GM18507 (cell line): ENCODE data around the gene PIK3CA.
"Not testable (repeated sequence)": the region's sequence is repeated elsewhere in the genome, so short reads cannot be mapped to it uniquely, and the experiment has no call there.

Source experiments
- DNase-seq: peaks from one replicate; pipeline ENCODE4 v3.0.0; 2011; ENCODE audit warnings: low read depth; ENCODE audit not compliant: insufficient read length; ENCODE audit errors: extremely low spot score
- FAIRE-seq: peaks from 2 replicates; lab custom pipeline; 2011; peaks lifted over from hg19 to GRCh38; lab: Jason Lieb, UNC

PIK3CA gene

DNA sequence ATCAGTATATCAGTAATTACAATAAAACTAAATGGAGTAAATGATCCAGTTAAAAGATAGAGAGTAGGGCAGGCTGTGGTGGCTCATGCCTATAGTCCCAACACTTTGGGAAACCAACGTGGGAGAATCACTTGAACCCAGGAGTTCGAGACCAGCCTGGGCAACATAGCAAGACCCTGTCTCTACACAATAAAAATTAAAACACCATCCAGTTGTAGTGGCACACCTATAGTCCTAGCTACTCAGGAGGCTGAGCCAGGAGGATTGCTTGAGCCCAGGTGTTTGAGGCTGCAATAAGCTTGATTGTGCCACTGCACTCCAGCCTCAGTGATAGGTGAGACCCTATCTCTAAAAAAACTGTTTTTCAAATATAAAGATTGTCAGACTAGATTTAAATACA is 108.7 kb downstream of the PIK3CA start:
- FAIRE-seq, result no peak

DNA sequence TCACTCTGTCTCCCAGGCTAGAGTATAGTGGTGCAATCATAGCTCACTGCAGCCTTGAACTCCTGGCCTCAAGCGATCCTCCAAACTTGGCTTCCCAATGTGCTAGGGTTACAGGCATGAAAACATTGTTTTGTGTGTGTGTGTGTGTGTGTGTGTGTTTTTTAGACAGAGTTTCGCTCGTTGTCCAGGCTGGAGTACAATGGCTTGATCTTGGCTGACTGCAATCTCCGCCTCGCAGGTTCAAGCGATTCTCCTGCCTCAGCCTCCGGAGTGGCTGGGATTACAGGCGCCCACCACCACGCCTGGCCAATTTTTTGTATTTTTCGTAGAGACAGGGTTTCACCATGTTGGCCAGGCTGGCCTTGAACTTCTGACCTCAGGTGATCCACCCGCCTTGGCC is 109.6 kb downstream of the PIK3CA start:
- not testable (repeated sequence) for FAIRE-seq, DNase-seq

More for the DNA sequence above, 108.7 kb downstream of the PIK3CA start:
- DNase-seq, result no peak

- DNase-seq (no peak), FAIRE-seq (no peak)
Measured at GRCh38 chr3:179258820-179259219, 110.7 kb downstream of the PIK3CA start.

GRCh38 chr3:179259959-179260756 is 112.0 kb downstream of the PIK3CA start:
- not testable (repeated sequence) for FAIRE-seq

DNA sequence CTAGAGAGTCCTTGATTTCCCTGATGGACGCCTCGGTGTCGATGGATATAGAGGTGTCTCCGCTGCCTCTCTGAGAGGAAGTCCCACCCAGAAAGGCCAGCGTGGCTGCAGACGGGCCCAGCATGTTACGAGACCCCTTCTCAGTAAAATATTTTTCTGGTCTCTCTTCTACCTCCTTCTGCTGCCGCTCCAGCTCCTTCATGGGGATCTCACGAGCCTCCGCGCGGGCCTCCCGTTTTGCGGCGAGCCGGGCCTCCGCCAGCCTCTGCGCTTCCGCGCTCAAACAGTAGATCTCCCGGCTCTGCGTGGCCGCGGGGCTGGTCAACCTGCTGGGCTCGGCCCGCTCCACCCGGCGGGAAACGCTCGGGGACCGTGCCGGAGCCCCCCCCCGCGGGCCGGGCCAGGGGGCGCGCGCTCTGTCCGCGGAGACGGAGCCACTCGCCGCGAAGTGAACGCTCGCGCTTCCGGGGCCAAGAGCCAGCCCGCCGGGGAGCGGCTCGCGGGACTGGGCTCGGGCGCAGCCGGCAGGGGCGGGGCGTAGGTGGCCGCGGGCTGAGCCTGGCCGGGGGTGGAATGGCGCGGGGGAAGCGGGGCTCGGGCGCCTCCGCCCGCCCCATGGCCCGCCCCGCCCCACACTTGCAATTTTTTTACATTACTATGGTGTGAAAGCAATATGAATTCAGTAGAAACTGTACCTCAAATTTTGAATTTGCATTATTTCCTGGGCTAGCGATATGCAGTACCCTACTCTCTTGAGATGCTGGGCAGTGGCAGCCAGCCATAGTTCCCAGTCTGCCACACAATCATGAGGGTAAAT is 113.0 kb downstream of the PIK3CA start:
- FAIRE-seq, result peak; percentile 45
- DNase-seq, result peak; percentile 72

More at GRCh38 chr3:179259959-179260756, 112.0 kb downstream of the PIK3CA start:
- not testable (repeated sequence) for DNase-seq

- FAIRE-seq (no peak), DNase-seq (no peak)
Measured at GRCh38 chr3:179263134-179263533, 115.0 kb downstream of the PIK3CA start.

GRCh38 chr3:179264449-179264848 is 116.3 kb downstream of the PIK3CA start:
- DNase-seq, result no peak
- no peak for FAIRE-seq

GRCh38 chr3:179265092-179265491 is 116.9 kb downstream of the PIK3CA start:
- FAIRE-seq, result no peak
- DNase-seq, result no peak

- DNase-seq, result no peak
- no peak for FAIRE-seq
Measured at GRCh38 chr3:179265875-179266274, 117.7 kb downstream of the PIK3CA start.

DNA sequence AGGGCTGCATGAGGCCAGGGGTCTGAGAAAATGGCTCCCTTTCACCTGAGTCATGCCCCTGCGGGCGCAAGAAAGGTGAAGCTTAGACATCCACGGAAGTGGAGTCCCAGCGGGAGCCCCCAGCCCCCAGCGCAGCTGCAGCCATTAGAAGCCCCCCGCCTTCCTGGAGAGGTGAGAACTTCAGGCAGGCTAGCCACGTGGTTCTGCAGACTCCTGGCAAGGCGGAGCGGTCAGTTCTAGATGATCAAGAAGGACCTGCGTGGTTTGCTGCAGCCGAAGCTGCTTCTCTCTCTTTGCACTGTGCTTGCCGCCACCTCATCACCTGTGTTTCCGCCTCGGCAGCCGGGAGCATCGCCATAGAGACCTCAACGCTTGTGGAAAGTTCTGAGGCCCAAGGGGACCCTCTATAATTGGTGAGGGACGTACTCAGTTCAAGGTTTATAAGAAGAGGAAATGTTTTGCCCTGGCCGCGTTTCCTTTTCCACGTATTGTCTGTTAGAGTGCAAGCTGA is 118.6 kb downstream of the PIK3CA start:
- no peak for FAIRE-seq
- DNase-seq, result no peak

DNA sequence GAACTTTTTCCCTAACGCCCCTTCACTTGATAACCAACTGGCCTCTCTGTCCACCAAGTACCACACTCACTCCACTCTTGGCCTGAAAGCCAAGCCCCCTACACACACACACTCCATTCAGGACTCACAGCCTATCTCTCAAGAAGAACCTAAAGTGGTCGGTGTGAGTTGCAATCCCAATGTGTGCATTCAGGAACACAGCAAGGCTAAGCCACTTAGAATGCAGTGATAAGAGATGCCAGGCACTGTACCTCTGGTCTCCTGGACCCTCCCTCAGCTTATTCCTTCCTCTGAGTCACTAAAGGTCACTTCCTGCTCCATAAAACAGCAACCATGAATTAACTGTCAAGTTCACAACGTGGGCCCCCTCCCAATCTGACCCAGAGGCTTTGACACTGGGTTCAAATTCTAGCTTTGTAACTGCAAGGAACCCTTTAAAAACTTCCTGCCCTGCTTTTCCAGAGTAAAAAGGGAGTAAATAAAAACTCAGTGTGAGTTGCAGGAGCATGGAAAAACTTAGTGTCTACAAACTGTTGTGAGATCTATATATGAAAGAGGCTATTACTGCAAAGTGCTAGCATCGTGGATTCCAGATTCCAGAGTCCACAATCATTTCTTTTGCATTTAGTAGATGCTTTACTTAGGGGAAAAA is 120.4 kb downstream of the PIK3CA start:
- no peak for FAIRE-seq
- DNase-seq, result no peak

- no peak for FAIRE-seq
- no peak for DNase-seq
Measured at GRCh38 chr3:179269152-179269707, 121.1 kb downstream of the PIK3CA start.

GRCh38 chr3:179272385-179272784 is 124.2 kb downstream of the PIK3CA start:
- FAIRE-seq, result no peak
- no peak for DNase-seq

DNA sequence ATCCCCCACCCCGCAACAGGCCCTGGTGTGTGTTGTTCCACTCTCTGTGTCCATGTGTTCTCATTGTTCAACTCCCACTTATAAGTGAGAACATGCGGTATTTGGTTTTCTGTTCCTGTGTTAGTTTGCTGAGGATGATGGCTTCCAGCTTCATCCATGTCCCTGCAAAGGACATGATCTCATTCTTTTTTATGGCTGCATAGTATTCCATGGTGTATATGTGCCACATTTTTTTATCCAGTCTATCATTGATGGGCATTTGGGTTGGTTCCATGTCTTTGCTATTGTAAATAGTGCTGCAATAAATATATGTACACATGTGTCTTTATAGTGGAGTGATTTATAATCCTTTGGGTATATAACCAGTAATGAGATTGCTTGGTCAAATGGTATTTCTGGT is 126.3 kb downstream of the PIK3CA start:
- DNase-seq, FAIRE-seq: not testable (repeated sequence)

- DNase-seq, result no peak
- no peak for FAIRE-seq
Measured at GRCh38 chr3:179276001-179276400, 127.8 kb downstream of the PIK3CA start.

DNA sequence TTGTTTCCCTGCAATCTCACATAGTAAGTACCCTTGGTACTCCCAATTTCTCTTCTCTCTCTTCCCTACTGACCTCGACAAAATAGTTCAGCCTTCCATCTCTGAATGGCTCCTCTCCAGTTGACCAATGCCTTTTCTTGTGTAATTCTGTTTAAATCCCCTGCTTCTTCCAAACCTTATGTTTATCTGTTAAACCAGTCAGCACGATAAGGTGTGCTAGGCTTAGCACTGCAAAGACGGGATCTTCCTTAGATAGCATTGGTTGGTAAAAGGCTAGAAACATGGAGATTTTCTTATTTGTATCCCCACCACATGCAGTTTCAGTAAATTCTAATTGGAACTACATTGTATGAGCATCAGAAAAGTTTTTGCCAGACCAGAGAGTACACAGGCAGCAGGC is 128.6 kb downstream of the PIK3CA start:
- no peak for DNase-seq
- FAIRE-seq, result no peak

- DNase-seq, result no peak
- no peak for FAIRE-seq
Measured at GRCh38 chr3:179278151-179278550, 130.0 kb downstream of the PIK3CA start.

- DNase-seq (no peak), FAIRE-seq (no peak)
Measured at GRCh38 chr3:179278932-179279693, 131.0 kb downstream of the PIK3CA start.

- FAIRE-seq (no peak), DNase-seq (no peak)
Measured at GRCh38 chr3:179279837-179280236, 131.7 kb downstream of the PIK3CA start.
